Measurements from ENCODE around the gene LCN2.

The LCN2 gene

GRCh38 chr9:128193469-128194096 is 44.3 kb downstream of the LCN2 start:
- DNase-seq (ENCODE audit: low read depth in 2 of 2) = no peak

GRCh38 chr9:128201441-128202369 is 52.5 kb downstream of the LCN2 start:
- no peak for DNase-seq (ENCODE audit: low read depth in 2 of 2)

GRCh38 chr9:128202648-128203023 is 53.4 kb downstream of the LCN2 start:
- DNase-seq (ENCODE audit: low read depth in 2 of 2) = no peak
